Limb (tissue), 2 donors: Measurements from ENCODE around the gene RDH14.
A peak's percentile ranks its signal among the peaks of the same experiment; 100 is the strongest.

Source experiments
- DNase-seq, 2 donors: peaks; one replicate each; pipeline ENCODE4 v3.0.0-alpha.2; 2016; ENCODE audit errors: extremely low spot score in 2 of 2

RDH14 gene

DNA sequence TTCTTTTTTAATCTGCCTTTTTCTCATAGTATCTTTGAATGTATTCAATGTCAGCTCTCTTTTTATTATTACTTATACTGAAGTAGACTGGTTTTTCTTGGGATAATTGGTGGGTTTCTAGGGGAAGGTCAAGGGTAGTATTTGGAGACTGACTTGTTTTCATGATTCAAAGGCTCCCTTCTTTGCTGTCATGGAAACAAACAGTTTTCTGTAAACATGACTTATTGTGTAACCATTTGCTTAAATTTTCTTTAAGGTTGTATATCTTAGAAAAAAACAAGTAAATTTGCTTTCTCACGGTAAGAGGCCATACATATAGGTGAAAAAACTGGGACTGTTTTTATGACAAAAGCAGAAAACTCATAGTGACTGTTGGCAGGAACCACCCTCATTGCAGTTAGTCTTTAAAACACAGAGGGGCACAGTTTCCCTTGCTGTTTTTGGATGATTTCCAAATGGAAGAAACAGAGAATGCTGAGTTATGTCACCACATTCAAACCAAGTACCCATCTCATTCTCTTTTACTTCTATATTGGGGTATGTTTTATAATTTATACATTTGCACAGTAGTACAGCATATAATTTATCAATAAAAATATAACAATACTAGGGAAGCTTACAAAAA lies 5.8 kb upstream of the RDH14 start:
- DNase-seq, result no peak

DNA sequence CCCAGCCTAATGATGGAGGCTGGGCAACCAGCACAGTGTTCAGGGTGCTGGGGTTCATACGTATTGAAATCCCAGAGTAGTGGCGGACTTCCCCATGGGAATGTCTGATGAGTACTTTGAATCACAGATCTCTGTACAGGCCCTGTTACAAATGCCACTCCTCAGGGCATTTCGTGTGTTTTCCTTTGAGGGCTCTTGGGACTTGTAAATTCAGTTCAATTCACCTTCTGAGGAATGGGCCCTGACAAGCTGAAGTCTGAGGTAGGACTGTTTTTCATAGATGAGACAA lies 288 bp upstream of the RDH14 start:
- no peak for DNase-seq

DNA sequence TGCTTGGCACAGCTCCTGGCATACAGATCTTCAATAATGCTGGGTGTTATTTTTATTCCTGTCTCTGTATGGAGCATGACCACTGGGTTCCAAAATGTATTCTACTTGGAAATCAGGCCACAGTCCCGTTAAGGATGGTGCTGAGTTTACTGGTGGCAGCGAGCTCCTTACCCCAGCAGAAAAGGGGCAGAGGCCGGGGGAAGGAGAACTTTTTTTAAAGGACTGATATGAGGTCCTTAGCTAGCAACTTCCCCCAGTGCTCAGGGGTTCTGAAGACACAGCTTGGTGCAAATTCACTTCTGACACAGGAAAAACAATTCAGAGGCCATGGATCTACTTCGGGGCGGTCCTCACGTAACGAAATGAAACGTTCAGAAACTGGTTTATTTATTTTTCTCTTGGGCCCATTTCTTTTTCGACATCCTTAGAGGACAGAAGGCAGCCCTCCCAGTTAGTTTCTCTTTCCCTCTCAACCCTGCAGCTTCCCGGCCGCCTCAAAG lies 872 bp downstream of the RDH14 start:
- peak in 1 of 2 donors; percentile 27 for DNase-seq

DNA sequence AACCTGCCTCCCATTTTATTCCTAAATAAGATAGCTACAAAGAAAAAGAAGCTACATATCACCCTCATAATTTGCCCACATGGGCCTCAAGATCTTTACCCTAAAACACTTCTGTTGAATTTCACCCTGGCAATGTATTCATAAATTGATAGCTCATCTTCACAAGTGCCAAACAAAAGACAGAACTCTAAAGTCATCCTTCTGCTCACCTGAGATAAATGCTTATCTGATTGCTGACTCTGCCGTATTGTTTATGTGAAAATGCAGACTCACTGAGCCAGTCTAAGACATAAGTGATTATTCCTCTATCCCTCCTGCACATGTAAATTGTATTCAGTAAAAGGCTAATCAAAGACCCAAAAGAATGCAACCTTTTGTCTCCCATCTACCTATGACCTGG lies 2.0 kb downstream of the RDH14 start:
- DNase-seq, result no peak

DNA sequence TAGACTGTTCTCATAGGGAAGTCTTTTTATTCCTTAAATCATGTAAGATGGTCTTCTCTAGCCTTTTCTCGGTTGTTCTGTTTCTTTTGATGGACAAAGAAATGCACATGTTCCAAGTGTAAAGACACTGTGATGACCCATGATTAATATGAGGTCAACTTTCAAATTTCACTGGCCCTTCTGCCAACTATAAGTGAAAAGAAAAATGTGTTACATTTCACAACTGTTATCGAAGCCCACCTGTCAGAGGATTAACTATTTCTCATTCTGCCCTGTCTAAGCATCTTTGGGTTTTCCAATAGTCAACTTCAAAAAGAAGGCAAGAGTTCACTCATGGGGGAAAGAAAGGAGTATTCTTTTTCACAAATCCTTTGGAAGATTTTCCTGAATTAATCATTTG lies 3.3 kb downstream of the RDH14 start:
- no peak for DNase-seq

DNA sequence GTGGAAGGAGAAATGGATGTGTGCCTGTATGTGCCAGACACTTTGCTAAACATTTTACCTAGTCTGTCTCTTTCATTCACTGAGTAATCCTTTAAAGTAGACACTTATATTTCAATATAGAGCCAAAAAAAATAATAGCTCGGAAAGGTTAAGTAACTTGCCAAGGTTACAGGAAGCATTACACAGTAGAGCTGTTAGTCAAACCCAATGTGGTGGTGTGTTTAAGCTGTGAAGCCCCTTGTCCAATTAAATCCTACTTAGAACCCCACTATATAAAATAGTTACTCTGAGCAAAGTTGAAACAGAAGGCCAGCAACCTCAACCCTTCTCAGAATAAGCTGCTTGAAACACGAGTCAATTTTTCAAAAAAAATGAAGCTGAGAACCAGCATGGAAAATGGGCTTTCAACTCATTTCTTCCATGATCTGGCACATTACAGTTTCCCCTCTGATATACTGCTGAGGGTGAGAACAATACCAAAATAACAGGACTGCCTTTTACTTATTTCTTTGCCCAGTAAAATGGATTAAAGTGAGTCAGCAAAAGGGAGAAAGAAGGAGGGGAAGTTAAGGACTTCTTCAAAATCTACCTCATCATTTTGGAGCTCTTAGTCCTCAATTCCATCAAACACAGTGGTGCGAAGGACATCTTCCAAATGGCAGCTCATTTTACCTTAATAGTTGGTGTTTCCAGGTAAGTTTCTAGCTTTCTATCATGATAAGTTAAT lies 7.9 kb downstream of the RDH14 start:
- no peak for DNase-seq

DNA sequence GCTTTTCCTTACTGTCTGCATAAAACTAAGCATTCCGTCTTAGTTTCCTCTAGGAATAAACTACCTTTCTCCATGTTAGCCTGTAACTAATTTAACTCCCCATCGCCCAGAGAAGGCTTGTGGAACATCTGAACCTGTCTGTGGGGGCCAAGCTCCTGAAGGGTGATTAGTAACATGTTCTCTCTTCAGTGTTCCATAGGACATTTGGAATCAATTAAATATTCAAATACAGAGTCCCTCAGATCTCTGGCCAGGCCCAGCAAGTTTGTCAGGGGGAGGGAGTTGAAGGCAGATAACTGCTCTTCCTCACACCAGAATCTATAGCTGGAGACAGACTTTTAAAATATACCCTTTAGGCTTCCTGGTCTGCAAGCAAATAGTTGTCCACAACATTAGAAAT lies 8.8 kb downstream of the RDH14 start:
- no peak for DNase-seq

DNA sequence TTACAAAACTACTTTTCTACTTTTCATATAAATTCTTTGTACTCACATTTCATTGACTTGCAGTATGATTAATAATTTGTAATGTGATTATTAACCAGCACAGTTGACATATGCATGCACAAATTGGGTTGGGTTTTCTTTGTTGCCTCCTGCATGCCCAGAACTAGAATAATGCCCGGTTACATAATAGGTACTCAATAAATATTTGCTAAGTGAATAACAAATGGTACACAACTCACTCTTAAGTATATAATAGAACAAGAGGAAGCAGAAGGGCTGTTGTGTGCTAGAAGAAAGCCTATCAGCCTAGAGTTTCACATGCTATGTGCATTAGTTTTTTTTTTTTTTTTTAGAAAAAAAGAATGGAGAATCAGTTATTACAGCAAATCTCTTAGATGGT lies 9.3 kb downstream of the RDH14 start:
- DNase-seq, result no peak

DNA sequence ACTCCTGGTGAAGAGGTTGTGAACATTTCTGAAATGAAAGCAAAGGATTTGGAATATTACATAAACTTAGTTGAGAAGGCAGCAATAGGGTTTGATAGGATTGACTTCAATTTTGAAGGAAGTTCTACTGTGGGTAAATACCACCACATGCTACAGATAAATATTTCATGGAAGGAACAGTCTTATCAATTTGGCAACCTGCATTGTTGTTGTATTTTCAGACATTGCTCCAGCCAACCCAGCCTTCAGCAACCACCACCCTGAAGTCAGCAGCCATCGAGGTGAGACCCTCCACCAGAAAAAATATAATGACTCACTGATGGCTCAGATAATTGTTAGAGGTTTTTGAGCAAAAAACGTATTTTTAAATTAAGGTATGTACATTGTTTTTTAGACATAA lies 10.0 kb downstream of the RDH14 start:
- no peak for DNase-seq

DNA sequence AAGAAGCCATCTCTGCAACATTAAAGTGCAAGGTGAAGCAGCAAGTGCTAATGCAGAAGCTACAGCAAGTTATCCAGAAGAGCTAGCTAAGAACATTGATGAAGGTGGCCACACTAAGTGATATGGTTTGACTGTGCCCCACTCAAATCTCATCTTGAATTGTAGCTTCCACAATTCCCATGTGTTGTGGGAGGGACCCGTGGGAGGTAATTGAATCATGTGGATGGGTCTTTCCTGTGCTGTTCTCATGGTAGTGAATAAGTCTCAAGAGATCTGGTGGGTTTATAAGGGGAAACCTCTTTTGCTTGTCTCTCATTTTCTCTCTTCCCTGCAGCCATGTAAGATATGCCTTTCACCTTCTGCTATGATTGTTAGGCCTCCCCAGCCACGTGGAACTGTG lies 11.4 kb downstream of the RDH14 start:
- DNase-seq, result no peak

DNA sequence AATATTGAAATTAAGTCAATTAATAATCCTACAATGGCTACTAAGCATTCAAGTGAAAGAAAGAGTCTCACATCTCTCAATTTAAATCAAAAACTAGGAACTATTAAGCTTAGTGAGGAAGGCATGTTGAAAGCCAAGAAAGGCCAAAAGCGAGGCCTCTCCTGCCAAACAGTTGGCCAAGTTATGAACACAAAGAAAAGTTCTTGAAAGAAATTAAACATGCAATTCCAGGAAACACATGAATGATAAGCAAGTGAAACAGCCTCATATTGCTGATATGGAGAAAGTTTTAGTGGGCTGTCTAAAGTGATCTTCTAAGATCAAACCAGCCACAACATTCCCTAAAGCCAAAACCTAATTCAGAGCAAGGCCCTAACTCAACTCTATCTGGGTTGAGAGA lies 11.8 kb downstream of the RDH14 start:
- no peak for DNase-seq

DNA sequence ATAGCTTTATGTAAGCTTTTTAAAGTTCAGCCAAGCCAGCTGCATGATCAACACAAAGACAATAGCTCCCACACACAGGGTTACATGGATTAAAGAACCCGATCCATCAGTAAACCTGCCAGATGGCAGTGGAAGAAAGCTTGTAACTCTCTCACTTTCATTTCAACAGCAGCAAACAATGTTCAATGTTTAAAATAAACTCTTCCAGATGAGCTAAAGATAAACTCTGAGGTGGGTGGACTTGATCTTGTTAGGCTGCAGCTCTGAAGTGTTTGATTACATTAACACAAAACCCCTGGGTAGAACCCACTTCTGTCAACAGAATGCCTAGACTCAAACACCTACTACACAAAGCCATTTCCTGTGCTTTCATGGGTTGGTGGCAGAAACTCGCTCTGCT lies 13.9 kb downstream of the RDH14 start:
- DNase-seq, result peak in 1 of 2 donors; percentile 30

DNA sequence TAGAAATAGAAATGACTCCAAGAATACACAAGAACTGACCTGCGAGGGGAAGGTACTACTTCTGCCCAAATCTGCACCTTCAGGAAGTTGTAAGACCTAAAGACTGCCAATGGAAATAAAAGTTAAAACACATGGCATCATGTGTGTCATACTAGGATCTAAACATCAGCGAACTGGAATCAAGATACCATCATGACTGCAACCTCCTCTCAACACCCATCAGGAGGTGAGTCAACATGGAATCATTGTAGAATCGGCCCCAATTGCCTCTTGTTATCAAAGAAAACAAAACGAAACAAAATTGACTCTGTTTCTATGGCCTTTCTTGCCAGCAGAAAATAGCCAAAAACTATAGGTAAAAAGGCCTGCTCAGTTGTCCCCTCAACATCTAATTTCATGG lies 15.1 kb downstream of the RDH14 start:
- DNase-seq, result no peak

DNA sequence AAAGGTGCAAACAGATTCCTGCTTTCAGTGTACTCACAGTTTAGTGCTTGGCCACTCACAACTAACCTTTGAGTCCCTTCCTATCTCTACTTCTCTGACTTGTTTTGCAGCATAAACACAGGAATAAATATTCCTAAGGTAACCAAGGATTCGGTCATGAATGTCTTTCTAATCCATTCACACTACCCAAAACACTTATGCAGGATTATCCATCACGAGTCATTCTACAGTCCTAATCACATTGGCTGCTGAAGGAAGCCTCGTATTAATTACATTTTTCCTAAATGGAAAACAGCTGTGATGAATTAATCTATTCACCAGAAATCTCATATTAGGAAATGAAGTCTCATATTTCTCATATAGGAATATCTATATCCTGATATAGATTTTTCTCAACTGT lies 16.3 kb downstream of the RDH14 start:
- no peak for DNase-seq

DNA sequence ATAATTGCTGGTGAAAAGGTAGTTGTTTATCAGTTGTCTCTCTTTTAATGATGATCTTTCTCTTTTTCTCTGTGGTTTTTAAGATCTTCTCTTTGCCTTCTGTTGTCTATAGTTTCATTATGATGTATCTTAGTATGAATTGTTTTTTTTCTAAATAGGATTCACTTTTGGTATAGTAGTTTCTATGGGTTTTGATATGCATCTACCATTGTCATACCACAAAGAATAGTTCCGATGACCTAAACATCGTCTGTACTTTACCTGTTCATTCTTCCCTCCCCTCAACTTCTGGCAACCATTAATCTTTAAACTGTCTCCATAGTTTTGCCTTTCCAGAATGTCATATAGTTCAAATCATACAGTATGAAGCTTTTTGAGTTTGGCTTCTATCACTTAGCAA lies 19.6 kb downstream of the RDH14 start:
- DNase-seq, result no peak

DNA sequence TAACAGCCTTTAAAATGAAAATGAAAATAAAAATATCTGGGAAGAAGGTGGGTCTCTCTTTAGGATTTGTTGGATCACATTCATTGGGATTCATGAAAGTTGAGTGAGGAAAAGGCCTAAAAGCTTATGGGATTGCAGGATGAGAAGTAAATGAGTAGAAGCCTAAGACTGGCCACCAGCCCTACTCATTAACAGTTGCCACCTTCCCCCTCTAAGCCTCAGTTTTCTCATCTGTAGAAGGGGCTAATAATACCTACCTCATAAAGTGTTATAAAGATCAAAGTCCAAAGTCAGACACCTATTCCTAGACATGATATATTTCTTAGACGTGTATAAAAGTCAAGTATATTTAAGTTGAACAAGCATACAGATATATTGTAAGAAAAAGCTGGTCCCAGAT lies 23.8 kb downstream of the RDH14 start:
- no peak for DNase-seq

DNA sequence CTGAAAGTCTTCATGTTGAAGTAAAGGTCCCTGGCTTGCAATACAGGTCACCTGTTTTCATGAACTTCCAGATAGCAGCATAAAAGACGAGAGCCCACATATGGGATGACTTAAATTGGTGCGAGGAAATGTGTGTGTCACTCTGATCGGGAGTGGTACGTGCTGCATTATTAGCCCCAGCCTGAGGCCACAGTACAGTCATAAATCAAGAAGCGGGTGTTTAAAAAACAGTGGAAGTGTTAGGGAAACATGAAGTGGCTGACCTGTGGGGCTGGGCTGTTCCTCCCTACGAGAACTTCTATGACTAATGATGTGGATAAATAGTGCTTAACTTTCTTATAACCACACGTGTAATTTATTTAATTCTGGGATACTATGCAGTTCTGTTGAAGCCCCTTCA lies 24.4 kb downstream of the RDH14 start:
- DNase-seq, result no peak

DNA sequence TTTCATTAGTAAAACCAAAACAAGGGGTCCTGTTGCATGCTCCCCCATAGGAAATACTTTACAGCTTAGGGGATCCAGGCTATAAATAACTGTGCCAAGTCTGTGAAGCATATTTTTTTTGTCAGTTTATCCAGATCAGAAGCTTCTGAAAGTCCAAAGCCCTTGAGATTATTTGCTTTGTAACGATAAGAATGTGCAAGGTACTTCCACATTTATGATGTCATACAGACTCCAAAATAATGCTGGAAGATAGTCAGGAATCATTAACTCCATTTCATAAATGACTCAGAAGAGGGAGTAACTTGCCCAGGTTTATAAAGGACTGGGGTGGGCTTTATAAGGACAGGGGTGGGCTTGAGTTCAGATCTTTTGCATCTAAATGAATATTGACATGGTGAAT lies 29.3 kb downstream of the RDH14 start:
- no peak for DNase-seq

DNA sequence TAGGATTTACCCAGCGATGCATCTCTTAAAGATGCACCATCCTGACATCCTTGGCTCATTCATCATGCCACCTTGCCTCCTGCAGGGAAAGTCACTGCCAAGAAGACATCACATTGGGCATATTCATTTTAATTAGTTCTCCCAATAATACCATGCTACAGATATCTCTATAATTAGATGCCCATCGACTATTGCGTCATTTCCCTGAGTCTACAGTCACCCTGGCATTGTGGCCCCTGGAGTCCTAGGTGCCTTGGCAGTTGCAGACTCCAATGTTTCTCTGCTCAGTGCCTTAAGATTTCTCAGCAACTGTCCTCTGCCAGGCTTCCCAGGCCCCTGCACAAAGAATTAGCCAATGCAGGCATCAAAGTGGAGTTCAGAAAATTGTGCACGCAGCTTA lies 32.6 kb downstream of the RDH14 start:
- no peak for DNase-seq

DNA sequence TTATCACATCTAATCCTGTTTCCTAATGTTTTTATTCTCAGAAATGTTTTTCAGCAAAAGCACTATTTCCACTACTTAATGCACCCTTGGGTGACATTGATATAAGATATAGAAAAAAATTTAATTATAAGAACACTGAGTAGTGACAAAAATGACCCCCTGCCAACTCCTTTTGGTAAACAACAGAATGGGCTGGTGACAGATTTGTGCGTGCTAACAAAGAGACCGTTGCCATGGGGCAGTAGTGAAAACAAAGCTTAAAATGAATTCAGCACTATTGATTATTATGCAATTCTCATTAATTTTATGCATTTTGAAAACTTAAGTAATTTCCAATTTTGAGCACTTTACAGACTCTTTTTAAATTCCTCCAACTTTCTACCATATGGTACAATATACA lies 33.1 kb downstream of the RDH14 start:
- no peak for DNase-seq

DNA sequence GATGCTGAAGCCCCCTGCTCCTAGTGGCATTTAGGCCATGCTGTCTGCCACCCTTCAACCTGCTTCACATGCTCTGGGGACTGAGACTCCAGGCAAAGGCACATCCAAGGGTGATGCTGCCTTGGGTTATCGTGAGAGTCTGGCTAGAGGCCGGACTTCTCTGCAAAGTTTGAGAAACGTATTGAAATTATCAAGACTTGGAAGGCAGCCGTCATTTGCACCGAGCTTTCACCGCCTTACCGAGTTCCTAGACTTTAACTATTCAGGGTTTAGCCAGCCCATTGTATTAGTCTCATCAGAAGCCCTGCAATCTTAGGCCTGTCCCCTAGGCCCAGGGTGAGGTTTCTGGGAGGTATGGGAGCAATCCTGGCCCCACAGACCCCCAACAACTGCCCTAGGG lies 34.0 kb downstream of the RDH14 start:
- DNase-seq, result no peak

DNA sequence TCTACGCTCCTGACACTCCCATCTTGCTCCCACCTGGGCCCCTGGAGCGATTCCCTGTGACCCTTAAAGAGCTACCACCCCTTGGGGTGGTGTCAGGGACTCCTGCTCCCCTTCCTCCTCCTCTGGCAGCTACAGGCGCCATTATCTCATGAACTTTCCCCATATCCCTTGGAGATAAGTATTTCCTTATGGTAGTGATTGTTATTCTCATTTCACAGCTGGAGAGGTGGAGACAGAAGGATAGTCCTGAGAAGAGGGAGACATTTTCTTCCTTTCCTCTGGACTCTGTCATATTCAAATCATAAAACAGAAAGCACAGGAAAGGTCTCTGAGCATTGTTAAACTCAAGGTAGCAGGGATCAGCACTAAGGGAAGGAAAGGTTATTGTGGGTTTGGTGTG lies 34.6 kb downstream of the RDH14 start:
- no peak for DNase-seq

DNA sequence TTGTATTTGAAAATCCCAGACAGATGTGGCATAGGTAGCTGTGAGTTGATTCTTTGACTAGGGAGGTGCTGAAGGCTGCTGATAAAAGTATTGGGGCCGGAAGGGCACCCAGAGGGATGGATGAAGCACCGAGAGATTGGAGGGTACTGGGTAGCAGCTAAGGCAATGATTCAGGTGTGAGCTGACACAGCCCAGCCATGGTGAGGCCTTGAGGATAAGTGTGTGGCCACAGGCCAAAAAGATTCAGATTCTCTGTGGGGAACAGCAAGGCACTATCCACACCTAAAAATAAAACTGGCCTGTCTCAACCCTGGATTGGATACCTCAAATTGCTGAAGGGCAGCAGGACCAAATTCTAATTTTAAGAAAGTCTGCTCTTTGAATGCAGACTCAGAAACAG lies 35.2 kb downstream of the RDH14 start:
- DNase-seq, result no peak
